ENCODE measurements around the gene CDNF. TPM values are rescaled to one million over a fixed set of nuclear protein-coding genes. Genes with fewer than 3 reads are reported as not detected.

CDNF gene
- total RNA-seq, 1 experiment from 2014 or later, result 0.39 TPM

DNA sequence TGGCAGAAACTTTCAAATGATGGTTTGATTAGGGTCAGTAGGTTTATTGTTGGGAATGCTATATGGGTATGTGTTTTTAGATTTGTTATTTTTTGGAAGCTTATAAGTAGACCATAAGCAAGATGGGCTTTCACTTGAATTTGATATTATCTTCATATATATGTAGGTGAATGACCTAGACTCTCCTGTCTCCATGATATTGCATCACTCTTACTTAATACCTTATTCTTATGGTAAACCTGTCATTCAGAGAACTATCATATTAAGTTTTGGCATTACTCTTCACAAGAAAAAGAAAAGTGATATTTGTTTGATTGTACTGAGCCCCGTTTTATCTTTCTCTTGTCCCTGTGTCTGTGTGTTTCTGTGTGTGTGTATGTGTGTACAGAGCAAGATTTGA lies 17.6 kb upstream of the CDNF start:
- TF ChIP-seq SIN3A (IDR thresholded peaks at IDR 0.05; ENCODE audit: borderline replicate concordance, insufficient read depth, low read depth, low read length) (no peak), TCF7L2 (IDR thresholded peaks at IDR 0.05; ENCODE audit: low read depth, low read length) (no peak), POLR2AphosphoS5 (IDR thresholded peaks at IDR 0.05; ENCODE audit: low read depth, low read length) (no peak)
- TF ChIP-seq, protein P1, sequence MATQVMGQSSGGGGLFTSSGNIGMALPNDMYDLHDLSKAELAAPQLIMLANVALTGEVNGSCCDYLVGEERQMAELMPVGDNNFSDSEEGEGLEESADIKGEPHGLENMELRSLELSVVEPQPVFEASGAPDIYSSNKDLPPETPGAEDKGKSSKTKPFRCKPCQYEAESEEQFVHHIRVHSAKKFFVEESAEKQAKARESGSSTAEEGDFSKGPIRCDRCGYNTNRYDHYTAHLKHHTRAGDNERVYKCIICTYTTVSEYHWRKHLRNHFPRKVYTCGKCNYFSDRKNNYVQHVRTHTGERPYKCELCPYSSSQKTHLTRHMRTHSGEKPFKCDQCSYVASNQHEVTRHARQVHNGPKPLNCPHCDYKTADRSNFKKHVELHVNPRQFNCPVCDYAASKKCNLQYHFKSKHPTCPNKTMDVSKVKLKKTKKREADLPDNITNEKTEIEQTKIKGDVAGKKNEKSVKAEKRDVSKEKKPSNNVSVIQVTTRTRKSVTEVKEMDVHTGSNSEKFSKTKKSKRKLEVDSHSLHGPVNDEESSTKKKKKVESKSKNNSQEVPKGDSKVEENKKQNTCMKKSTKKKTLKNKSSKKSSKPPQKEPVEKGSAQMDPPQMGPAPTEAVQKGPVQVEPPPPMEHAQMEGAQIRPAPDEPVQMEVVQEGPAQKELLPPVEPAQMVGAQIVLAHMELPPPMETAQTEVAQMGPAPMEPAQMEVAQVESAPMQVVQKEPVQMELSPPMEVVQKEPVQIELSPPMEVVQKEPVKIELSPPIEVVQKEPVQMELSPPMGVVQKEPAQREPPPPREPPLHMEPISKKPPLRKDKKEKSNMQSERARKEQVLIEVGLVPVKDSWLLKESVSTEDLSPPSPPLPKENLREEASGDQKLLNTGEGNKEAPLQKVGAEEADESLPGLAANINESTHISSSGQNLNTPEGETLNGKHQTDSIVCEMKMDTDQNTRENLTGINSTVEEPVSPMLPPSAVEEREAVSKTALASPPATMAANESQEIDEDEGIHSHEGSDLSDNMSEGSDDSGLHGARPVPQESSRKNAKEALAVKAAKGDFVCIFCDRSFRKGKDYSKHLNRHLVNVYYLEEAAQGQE (IDR thresholded peaks at IDR 0.05; ENCODE audit: insufficient read depth in 1 of 2, low read depth in 2 of 2, low read length in 1 of 2), result no peak
- TF ChIP-seq, protein P2, sequence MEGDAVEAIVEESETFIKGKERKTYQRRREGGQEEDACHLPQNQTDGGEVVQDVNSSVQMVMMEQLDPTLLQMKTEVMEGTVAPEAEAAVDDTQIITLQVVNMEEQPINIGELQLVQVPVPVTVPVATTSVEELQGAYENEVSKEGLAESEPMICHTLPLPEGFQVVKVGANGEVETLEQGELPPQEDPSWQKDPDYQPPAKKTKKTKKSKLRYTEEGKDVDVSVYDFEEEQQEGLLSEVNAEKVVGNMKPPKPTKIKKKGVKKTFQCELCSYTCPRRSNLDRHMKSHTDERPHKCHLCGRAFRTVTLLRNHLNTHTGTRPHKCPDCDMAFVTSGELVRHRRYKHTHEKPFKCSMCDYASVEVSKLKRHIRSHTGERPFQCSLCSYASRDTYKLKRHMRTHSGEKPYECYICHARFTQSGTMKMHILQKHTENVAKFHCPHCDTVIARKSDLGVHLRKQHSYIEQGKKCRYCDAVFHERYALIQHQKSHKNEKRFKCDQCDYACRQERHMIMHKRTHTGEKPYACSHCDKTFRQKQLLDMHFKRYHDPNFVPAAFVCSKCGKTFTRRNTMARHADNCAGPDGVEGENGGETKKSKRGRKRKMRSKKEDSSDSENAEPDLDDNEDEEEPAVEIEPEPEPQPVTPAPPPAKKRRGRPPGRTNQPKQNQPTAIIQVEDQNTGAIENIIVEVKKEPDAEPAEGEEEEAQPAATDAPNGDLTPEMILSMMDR (IDR thresholded peaks at IDR 0.05), result no peak
- ATAC-seq (no peak), DNase-seq (ENCODE audit: low read depth, low spot score) (no peak)
- intact Hi-C loops (cut with micrococcal nuclease; ENCODE audit: unreplicated experiment), result no loop called here
- Histone ChIP-seq H3K4me1 (ENCODE audit: control insufficient read depth, insufficient read depth, low read length) (no peaks in the 10 kb centered on the region), H3K4me3 (ENCODE audit: low read depth in 2 of 2, low read length in 2 of 2) (no peak overlapping the region), H3K27ac (ENCODE audit: low read length) (no peak overlapping the region), H3K27me3 (ENCODE audit: control insufficient read depth, insufficient read depth, low read length) (no peaks in the 10 kb centered on the region), H3K36me3 (ENCODE audit: control insufficient read depth, insufficient read depth, low read length) (peaks cover 2% of the 10 kb centered on the region; the same call in 1 of the 2 replicates), H3K9me3 (ENCODE audit: control insufficient read depth, insufficient read depth, low read depth, low read length) (no peaks in the 10 kb centered on the region)
- in situ Hi-C loops (cut with HindIII; ENCODE audit: low pct_unique_long_range_greater_than_20kb, low sequenced_read_pairs), result no loop called here
- no TSS peak for BruUV-seq (replicated peaks)
- CTCF ChIA-PET, result no interaction called here
- POLR2A ChIA-PET, result no interaction called here

DNA sequence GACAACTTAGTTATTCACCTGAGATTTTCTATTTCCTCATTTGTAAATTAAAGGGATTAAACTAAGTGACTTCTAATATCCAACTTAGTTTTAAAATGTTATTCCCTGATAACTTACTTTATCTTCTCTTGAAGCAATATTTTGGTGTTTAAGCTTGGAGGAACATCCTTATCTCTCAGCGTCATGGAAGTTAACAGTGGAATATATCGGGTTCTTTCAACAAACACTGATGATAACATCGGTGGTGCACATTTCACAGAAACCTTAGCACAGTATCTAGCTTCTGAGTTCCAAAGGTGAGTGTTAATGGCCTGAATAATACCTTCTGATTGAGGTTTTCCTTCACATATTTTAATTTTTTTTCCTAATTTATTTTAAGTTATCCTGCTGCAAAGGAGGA lies 14.4 kb upstream of the CDNF start:
- no peak for TF ChIP-seq POLR2AphosphoS5 (IDR thresholded peaks at IDR 0.05; ENCODE audit: low read depth, low read length)
- TF ChIP-seq, protein P2 (IDR thresholded peaks at IDR 0.05), result no peak
- TF ChIP-seq, protein P1 (IDR thresholded peaks at IDR 0.05; ENCODE audit: insufficient read depth in 1 of 2, low read depth in 2 of 2, low read length in 1 of 2), result no peak
- TF ChIP-seq SIN3A (IDR thresholded peaks at IDR 0.05; ENCODE audit: borderline replicate concordance, insufficient read depth, low read depth, low read length), result no peak
- no peak for TF ChIP-seq TCF7L2 (IDR thresholded peaks at IDR 0.05; ENCODE audit: low read depth, low read length)
- ChIA-PET CTCF (no interaction called here), POLR2A (no interaction called here)
- Histone ChIP-seq H3K9me3 (ENCODE audit: control insufficient read depth, insufficient read depth, low read depth, low read length) (no peaks in the 10 kb centered on the region), H3K27ac (ENCODE audit: low read length) (no peak overlapping the region), H3K4me3 (ENCODE audit: low read depth in 2 of 2, low read length in 2 of 2) (no peak overlapping the region), H3K27me3 (ENCODE audit: control insufficient read depth, insufficient read depth, low read length) (no peaks in the 10 kb centered on the region), H3K36me3 (ENCODE audit: control insufficient read depth, insufficient read depth, low read length) (peaks cover 2% of the 10 kb centered on the region; the same call in 1 of the 2 replicates), H3K4me1 (ENCODE audit: control insufficient read depth, insufficient read depth, low read length) (no peaks in the 10 kb centered on the region)
- intact Hi-C loops (cut with micrococcal nuclease; ENCODE audit: unreplicated experiment) (no loop called here), in situ Hi-C loops (cut with HindIII; ENCODE audit: low pct_unique_long_range_greater_than_20kb, low sequenced_read_pairs) (no loop called here)
- no TSS peak for BruUV-seq (replicated peaks)
- DNase-seq (ENCODE audit: low read depth, low spot score) (no peak), ATAC-seq (no peak)
